ENCODE data around the gene MBLAC1.

DNA sequence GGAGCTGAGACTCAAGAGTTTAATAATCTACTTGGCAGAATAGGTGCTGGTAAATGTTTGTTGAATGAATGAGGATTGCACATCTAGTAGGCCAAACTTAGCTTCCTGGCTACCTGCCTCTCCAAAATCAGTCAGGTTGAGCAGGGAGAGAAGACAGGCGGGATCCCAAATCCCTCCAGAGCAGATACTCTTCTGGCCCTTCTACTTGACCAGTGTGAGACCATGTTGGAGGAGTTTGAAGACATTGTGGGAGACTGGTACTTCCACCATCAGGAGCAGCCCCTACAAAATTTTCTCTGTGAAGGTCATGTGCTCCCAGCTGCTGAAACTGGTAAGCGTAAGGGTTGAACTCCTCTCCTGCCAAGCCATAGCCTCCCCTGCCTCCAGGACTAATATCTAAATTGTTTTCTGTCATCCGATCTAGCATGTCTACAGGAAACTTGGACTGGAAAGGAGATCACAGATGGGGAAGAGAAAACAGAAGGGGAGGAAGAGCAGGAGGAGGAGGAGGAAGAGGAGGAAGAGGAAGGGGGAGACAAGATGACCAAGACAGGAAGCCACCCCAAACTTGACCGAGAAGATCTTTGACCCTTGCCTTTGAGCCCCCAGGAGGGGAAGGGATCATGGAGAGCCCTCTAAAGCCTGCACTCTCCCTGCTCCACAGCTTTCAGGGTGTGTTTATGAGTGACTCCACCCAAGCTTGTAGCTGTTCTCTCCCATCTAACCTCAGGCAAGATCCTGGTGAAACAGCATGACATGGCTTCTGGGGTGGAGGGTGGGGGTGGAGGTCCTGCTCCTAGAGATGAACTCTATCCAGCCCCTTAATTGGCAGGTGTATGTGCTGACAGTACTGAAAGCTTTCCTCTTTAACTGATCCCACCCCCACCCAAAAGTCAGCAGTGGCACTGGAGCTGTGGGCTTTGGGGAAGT, 2.2 kb upstream of the MBLAC1 start:
- no peak for TF ChIP-seq CTCF (IDR thresholded peaks at IDR 0.05)
- no peak for TF ChIP-seq E2F4 (CRISPR knock-in tag; IDR thresholded peaks at IDR 0.05; ENCODE audit: borderline replicate concordance, low read depth)
- no peak for TF ChIP-seq CBFB (CRISPR knock-in tag; IDR thresholded peaks at IDR 0.05; ENCODE audit: low read depth)
- TF ChIP-seq RELA (CRISPR knock-in tag; IDR thresholded peaks at IDR 0.05; ENCODE audit: borderline replicate concordance), result no peak
- no peak for TF ChIP-seq TEAD4 (CRISPR knock-in tag; IDR thresholded peaks at IDR 0.05)
- no peak for TF ChIP-seq EMX1 (CRISPR knock-in tag; IDR thresholded peaks at IDR 0.05)
- TF ChIP-seq, protein P1, sequence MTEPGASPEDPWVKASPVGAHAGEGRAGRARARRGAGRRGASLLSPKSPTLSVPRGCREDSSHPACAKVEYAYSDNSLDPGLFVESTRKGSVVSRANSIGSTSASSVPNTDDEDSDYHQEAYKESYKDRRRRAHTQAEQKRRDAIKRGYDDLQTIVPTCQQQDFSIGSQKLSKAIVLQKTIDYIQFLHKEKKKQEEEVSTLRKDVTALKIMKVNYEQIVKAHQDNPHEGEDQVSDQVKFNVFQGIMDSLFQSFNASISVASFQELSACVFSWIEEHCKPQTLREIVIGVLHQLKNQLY (CRISPR knock-in tag; IDR thresholded peaks at IDR 0.05), result no peak
- TF ChIP-seq ESRRA (CRISPR knock-in tag; IDR thresholded peaks at IDR 0.05; ENCODE audit: borderline replicate concordance), result no peak
- TF ChIP-seq TP53 (CRISPR knock-in tag; IDR thresholded peaks at IDR 0.05), result no peak
- TF ChIP-seq SMAD3 (CRISPR knock-in tag; IDR thresholded peaks at IDR 0.05; ENCODE audit: borderline replicate concordance), result no peak
- TF ChIP-seq IRF2 (CRISPR knock-in tag; IDR thresholded peaks at IDR 0.05; ENCODE audit: borderline replicate concordance, low read depth), result no peak
- TF ChIP-seq ZNF396 (CRISPR knock-in tag; IDR thresholded peaks at IDR 0.05; ENCODE audit: borderline replicate concordance), result no peak
- TF ChIP-seq CREM (CRISPR knock-in tag; IDR thresholded peaks at IDR 0.05), result no peak
